ENCODE results near the gene RBMS3.

RBMS3 gene

DNA sequence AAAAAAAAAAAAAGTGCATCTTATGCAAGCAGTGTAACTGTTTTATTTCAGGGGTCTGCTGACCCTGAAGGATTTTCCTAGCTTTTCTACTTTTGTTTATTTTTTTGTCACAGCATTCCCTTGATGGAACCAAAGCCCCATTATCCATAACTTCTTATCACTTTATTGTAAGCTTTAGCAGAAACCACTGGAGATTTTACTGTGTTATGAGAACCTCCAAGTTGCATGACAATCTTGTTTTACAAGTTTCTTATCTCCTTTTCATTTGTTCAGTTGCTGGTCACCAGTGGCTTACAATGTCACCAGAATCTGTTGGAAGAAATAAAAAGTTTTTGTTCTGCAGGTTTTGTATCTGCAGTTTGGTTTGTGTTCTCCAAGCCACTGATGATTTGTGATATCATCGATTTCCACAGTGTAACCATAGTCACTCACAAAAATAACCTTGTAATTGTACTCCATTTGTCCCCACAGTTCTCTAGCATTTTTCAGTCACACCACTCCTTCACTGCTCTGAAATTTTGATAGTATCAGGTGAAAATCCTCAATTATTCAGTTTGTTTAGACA, 660.0 kb downstream of the RBMS3 start:
- no peak for DNase-seq (ENCODE audit: low spot score)
- no peak overlapping the region for H3K27ac ChIP-seq
- TF ChIP-seq, protein P1, sequence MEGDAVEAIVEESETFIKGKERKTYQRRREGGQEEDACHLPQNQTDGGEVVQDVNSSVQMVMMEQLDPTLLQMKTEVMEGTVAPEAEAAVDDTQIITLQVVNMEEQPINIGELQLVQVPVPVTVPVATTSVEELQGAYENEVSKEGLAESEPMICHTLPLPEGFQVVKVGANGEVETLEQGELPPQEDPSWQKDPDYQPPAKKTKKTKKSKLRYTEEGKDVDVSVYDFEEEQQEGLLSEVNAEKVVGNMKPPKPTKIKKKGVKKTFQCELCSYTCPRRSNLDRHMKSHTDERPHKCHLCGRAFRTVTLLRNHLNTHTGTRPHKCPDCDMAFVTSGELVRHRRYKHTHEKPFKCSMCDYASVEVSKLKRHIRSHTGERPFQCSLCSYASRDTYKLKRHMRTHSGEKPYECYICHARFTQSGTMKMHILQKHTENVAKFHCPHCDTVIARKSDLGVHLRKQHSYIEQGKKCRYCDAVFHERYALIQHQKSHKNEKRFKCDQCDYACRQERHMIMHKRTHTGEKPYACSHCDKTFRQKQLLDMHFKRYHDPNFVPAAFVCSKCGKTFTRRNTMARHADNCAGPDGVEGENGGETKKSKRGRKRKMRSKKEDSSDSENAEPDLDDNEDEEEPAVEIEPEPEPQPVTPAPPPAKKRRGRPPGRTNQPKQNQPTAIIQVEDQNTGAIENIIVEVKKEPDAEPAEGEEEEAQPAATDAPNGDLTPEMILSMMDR (IDR thresholded peaks at IDR 0.05), result no peak

DNA sequence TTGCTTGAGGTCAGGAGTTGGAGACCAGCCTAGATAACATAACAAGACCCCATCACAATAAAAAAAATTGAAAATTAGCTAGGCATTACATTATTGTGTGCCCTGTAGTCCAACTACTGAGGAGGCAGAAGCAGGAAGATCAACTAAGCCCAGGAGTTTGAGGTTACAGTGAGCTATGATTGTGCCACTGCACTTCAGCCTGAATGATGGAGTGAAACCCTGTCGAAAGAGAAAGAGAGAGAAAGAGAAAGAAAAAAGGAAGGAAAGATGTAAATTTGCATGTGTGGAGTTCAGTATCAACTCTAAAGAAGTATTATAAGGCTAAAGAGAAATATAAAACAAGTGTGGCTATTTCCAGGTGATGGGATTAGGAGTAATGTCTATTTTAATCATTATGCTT, 661.4 kb downstream of the RBMS3 start:
- H3K4me3 ChIP-seq, result no peak overlapping the region
- H3K27ac ChIP-seq, result no peak overlapping the region
- TF ChIP-seq, protein P1 (IDR thresholded peaks at IDR 0.05), result no peak
- no peak for DNase-seq (ENCODE audit: low spot score)

More for the DNA sequence above, 660.0 kb downstream of the RBMS3 start:
- H3K4me3 ChIP-seq, result no peak overlapping the region

DNA sequence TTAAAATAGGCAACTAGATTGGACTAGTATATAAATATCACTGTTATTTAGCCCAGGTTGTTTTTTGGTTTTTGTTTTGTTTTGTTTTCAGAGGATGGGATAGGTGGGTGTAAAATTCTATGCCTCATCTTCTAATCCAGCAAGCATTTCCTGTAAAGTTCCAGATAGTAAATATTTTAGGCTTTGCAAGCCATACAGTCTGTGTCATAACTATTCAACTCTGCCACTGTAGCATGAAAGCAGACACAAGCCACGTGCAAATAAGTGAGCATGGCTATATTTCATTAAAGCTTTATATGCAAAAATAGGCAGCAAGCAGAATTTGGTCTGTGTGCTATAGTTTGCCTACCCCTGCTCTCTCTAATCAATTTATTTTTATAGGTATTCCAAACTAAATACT, 668.3 kb downstream of the RBMS3 start:
- Histone ChIP-seq H3K27ac (no peak overlapping the region), H3K4me3 (no peak overlapping the region)
- TF ChIP-seq, protein P1 (IDR thresholded peaks at IDR 0.05), result no peak
- no peak for DNase-seq (ENCODE audit: low spot score)

DNA sequence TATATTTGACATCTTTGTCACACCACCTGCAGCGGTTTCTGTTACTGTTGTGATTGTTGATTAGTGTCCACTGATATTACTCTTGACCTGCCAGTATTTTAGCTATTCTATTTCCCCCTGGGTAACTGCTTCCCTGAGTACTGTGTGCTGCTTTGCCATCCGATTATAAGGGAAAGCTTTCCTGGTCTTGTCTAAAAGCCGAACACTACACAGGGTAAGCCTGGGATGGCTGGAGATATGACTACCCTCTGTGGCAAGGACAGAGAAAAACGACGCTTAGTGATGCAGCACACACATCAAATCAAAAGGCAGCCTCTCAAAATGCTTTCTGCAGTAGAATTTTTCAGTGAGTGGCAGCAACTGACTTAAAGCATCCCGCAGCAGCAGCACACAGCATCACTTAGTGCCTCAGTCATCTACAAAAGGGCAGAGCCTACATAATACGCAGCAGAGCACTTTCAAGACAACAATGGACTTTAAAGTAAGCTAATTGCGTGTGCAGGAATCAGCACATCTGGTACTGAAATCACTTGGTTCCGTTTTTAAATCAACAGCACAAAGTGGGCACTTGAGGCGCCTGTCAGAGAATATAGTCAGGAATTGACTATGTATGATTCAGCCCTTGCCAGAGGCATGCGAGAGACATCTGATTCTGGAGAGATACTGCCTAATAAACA, 669.2 kb downstream of the RBMS3 start:
- H3K27ac ChIP-seq, result no peak overlapping the region
- H3K4me3 ChIP-seq, result no peak overlapping the region
- no peak for DNase-seq (ENCODE audit: low spot score)
- TF ChIP-seq, protein P1 (IDR thresholded peaks at IDR 0.05), result no peak

DNA sequence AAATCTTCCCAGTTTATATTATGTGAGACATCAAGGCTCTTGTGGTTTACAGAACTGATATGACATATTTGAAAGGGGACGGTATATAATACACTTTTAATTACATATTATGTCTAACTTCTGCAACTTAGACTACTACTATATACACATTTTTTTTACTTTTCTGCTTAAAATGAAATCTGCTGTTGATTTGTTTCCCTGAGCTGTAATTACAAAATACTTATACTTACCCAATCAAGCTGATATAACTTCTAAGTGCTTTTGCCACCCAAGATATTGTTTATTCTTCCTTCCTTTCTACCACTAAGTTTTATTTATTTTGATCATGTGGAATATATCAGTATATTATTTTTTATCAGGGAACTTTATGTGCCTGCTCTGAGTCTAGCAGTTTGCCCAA, 671.6 kb downstream of the RBMS3 start:
- Histone ChIP-seq H3K27ac (no peak overlapping the region), H3K4me3 (no peak overlapping the region)
- DNase-seq (ENCODE audit: low spot score), result no peak
- TF ChIP-seq, protein P1 (IDR thresholded peaks at IDR 0.05), result no peak

DNA sequence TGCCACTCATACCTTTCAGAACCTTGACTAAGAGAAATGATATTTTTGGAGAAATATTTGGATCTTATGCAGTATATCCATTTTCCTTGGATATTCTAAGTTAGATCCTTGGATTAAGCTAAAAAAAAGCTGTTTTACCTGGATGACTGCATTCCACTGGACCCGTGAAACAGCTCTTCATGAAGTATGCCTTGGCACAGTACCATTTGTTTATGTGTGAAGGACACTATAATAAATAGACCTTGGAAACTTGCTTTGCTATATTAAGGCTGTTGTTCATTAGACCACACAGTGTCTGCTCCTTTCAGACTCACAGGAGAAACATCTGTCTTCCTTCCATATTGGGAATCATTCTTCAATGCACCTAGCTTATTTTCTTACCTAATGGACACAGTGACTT, 674.5 kb downstream of the RBMS3 start:
- no peak for DNase-seq (ENCODE audit: low spot score)
- H3K27ac ChIP-seq, result no peak overlapping the region
- TF ChIP-seq, protein P1 (IDR thresholded peaks at IDR 0.05), result no peak
- H3K4me3 ChIP-seq, result no peak overlapping the region

DNA sequence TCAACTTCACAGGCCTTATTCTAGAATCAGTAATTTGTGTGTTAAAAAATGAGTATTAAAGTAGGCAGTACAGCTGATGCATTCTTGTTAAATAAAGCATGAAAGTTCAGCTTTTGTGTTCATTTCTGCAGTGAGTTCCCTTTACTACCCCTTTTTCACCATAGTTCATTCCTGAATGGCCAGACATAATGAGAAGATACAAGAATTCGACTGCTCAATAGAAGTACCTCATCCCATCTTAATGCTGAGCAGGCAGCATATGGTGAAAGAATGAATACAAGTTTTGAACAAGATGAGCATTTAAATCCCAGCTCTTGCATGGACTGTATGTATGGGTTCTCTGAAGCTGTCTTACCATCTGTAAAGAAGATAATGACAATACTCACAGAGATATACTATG, 677.9 kb downstream of the RBMS3 start:
- TF ChIP-seq, protein P1 (IDR thresholded peaks at IDR 0.05), result no peak
- DNase-seq (ENCODE audit: low spot score), result no peak
- no peak overlapping the region for H3K4me3 ChIP-seq
- H3K27ac ChIP-seq, result no peak overlapping the region

Measured in coronary artery (tissue), 2 donors.